Lower leg skin (tissue), 4 donors: ENCODE results near the gene HSPA9. TPM values are rescaled to one million over a fixed set of nuclear protein-coding genes. Genes with fewer than 3 reads are reported as not detected.

Experiments used
- DNase-seq, 2 donors: peaks; one replicate each; pipeline ENCODE4 v3.0.0-alpha.2; 2019; ENCODE audit warnings: low spot score in 2 of 2
- H3K4me3 ChIP-seq: fragments of 200-600 bp; sonication (generic); 2 replicates; pipeline ENCODE4 v1.5.1; 2017; ENCODE audit warnings: mild to moderate bottlenecking, low read depth; ENCODE audit not compliant: poor library complexity, severe bottlenecking
- CTCF ChIP-seq, 3 donors: fragments of 450-650 bp; IDR thresholded peaks; one replicate each; pipeline ENCODE4 v1.5.1; 2016; ENCODE audit warnings: antibody characterized with exemption in 3 of 3, mild to moderate bottlenecking in 3 of 3, moderate library complexity in 2 of 3
- POLR2A ChIP-seq, 2 donors: fragments of 450-650 bp; IDR thresholded peaks; one replicate each; pipeline ENCODE4 v1.6.1; 2016 to 2017; ENCODE audit warnings: antibody characterized with exemption in 2 of 2, mild to moderate bottlenecking in 1 of 2, moderate library complexity in 1 of 2
- WGBS, 2 donors: methylation state at CpG; one replicate each; pipeline ENCODE4 v1.1.5; 2018; 5-methylcytosine and 5-hydroxymethylcytosine counted together
- intact Hi-C: fragments of 100-400 bp; cut with DNase I; formaldehyde crosslinking; loops from one replicate; pipeline ENCODE4 v1.15.0; 2023; ENCODE audit warnings: low total_unique reads
- total RNA-seq, 4 donors: library from RNA; depleted of rRNA; stranded (reverse); fragments of >200 nt; gene quantifications; one replicate each; pipeline ENCODE4 v1.1.0, GENCODE V29; 2016

The HSPA9 gene
- 100 to 1,000 TPM; 206 to 248 (median 216) TPM for total RNA-seq

DNA sequence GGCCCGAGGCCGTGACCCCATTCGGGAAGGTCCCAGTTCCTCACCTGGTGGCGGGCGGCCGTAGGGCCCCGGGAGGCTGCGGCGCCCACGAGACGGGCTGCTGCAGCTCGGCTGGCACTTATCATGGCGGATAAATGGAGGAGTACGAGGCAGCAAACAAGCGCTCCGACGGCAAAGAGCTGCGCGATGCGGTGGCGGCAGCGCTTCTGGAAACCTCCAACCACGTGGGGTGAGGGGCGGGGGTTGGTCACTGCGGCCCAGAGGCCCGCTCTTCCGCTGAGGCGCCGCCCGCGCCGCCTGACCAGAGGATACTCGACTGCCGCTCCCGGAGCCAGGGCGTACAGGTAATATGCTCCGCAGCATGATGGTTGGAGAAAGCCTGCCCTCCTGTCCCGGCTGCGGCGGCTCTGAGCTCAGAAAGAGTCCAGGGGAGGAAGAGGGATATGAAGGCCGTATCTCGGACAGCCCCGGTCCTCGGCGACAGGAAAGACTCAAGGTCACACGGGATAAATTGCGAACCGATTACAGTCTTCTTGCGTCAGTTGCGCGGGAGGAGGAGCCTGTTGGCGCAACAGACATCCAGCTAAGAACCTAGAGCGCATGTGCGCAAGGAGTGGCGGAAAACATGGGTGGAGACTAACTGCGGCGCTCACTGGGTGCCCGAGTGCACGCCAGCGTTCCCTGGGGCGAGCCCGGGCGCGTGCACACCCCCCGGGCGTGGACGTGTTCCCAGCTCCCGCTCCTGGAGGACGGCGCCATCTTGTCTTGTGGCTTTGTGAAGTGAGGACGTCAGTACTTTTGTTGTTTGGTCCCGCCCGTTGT, at the start of gene HSPA9:
Gene HSPA9, minus strand, starts transcription at position 208 of the 822 bp plus-strand sequence. Its CDS starts 83 bp downstream, at position 125.
- peak; percentile 98 to 99 for DNase-seq
- intact Hi-C loops, result no loop called here
- H3K4me3 ChIP-seq, result peak within 1 kb of the TSS; percentile 98
- 0% methylated on average over 47 to 73 of the region's 73 CpGs for WGBS, 2 donors
- TF ChIP-seq CTCF (IDR thresholded peaks at IDR 0.05), result no peak
- TF ChIP-seq POLR2A (IDR thresholded peaks at IDR 0.05), result peak in 1 of 2 donors; percentile 77

DNA sequence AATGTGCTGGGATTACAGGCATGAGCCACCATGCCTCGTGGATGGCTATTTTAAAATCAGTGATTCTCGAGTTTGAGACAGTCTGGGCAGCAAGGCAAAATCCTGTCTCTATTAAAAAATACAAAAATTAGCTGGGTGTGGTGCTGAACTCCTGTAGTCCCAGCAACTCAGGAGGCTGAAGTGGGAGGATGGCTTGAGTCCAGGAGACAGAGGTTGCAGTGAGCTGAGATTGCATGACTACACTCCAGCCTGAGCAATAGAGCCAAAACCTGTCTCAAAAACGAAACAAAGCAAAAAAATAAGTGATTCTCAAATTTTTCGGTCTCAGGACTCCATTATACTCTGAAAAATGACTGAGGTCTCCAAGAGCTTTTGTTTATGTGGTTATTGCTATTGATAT, 47.9 kb upstream of the HSPA9 start:
- intact Hi-C loops, result no loop called here
- DNase-seq, result no peak
- no peak for TF ChIP-seq CTCF (IDR thresholded peaks at IDR 0.05)
- TF ChIP-seq POLR2A (IDR thresholded peaks at IDR 0.05), result no peak
- 27 to 36% methylated on average over 4 of the region's 4 CpGs for WGBS, 2 donors
- no peak overlapping the region for H3K4me3 ChIP-seq

DNA sequence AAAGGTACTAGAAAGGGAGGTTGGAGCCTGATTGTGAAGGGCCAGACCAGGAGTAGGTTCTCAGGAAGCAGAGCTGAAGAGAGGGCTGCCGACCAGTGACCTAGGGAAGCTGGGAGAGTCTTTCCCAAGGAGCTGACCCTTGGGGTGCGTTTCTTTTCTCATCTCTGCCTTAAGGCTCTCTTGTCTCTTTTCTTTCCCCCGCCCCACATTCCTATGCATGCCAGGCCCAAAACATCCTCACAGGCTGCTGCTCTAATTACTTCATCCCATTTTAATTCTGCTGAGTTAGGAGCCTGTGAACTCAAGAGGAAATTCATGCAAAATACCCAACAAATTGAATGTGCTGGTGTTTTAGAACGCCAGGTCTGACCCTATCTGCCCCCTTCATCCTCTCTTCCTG, 46.9 kb upstream of the HSPA9 start:
- intact Hi-C loops, result no loop called here

DNA sequence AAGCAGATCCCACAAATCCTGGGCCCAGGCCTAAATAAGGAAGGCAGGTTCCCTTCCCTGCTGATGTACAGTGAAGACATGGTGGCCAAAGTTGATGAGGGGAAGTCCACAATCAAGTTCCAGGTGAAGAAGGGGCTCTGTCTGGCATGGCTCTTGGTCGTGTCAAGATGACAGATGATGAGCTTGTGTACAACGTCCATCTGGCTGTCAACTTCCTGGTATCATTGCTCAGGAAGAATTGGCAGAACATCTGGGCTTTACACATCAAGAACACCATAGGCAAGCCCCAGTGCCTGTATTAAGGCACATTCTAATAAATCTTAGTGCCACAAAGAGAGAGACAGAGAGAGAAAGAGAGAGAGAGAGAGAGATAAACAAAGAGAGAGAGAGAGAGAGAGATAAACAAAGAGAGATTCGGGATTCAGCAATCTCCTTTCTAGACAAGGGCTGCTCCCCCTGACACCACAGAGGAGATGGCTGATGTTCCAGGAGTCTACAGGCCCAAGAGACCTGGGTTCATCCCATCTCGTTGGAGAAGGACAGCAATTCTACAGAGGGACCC, 45.5 kb upstream of the HSPA9 start:
- TF ChIP-seq POLR2A (IDR thresholded peaks at IDR 0.05) (no peak), CTCF (IDR thresholded peaks at IDR 0.05) (no peak)
- no peak for DNase-seq
- H3K4me3 ChIP-seq, result no peak overlapping the region
- intact Hi-C loops, result no loop called here
- 64 to 73% methylated on average over 4 of the region's 4 CpGs for WGBS, 2 donors

More for the DNA sequence above, 46.9 kb upstream of the HSPA9 start:
- 71 to 73% methylated on average over 4 of the region's 4 CpGs for WGBS, 2 donors
- TF ChIP-seq CTCF (IDR thresholded peaks at IDR 0.05) (no peak), POLR2A (IDR thresholded peaks at IDR 0.05) (no peak)
- DNase-seq, result no peak
- no peak overlapping the region for H3K4me3 ChIP-seq

GRCh38 chr5:138616508-138616907, 41.3 kb upstream of the HSPA9 start:
- DNase-seq, result no peak
- intact Hi-C loops, result no loop called here

More at GRCh38 chr5:138616508-138616907, 41.3 kb upstream of the HSPA9 start:
- TF ChIP-seq POLR2A (IDR thresholded peaks at IDR 0.05), result no peak
- TF ChIP-seq CTCF (IDR thresholded peaks at IDR 0.05), result no peak
- WGBS, 2 donors, result 58 to 59% methylated on average over 5 of the region's 5 CpGs
- H3K4me3 ChIP-seq, result no peak overlapping the region
